GF-D8 (cell line): ENCODE results near the gene ETV7.
"Not testable (repeated sequence)": the region's sequence is repeated elsewhere in the genome, so short reads cannot be mapped to it uniquely, and the experiment has no call there.

Experiments used
- DNase-seq: peaks from one replicate; lab custom pipeline; 2025; lab: John Stamatoyannopoulos, UW

ETV7 gene

GRCh38 chr6:36364061-36364635, 23.3 kb downstream of the ETV7 start:
- not testable (repeated sequence) for DNase-seq

- DNase-seq = not testable (repeated sequence)
These were observed 24.1 kb downstream of the ETV7 start for GRCh38 chr6:36363371-36363752.

DNA sequence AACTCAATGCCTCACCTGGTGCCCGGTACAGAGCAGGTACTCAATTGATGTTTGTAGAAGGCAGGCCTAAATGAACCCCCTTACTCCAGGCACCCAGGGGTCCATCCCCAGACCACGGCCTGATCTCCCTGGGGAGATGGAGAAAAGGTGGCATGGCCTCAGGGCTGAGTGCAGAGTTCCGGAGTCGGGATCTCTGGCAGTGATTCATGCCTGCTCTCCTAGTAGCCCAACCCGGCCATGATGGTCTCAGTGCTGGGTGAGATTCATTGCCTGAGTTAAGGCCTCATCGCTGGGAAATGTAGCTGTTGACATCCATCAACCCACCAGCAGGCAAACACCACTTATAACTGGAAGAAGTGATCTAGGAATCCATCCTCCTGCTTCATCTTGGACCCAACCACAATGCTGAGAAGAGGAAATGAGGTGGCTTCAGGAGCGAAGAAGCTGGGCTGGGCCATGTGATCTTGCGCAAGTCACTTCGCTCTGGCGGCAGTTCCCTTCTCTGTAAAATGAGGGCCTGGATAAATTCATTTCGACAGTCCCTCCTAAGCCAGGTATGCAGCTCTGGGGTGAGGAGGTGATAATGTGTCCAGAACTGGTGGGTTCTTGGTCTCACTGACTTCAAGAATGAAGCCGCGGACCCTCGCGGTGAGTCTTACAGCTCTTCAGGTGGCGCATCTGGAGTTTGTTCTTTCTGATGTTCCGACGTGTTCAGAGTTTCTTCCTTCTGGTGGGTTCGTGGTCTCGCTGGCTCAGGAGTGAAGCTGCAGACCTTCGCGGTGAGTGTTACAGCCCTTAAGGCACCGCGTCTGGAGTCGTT, 24.7 kb downstream of the ETV7 start:
- DNase-seq = no peak

GRCh38 chr6:36361071-36361470, 26.4 kb downstream of the ETV7 start:
- no peak for DNase-seq

GRCh38 chr6:36360241-36361054, 27.0 kb downstream of the ETV7 start:
- DNase-seq = no peak

DNA sequence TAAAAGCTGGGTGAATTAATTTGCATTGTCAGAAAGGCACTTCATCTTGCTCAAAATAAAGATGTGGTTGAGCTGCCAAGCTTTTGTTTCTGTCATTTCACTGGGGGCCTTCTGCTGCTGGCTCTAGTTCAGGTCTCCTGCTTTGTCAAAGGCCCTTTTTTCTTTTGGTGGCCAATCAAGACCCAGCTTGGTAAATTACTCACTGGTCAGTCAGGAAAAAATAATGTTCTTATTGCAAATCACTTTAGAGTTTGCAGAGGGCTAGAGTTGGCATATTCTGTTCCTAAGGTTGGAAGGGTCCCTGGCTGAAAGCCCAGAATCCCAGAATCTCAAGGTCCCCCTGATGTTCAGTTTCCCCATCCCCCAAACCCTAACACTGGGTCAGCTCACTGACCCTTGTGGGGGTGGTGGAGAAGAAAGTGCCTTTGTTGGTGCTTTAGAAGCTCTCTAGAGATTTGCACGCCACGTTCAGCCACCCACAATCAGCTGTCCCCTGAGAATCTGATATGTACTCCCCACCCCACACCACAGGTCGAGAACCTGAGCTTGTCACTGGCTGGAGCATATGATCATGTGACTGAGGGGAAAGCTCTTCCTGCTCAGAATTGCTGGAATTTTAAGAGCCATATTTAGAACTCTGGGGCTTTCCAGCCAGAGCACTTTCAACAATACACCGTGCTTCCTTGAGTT, 29.1 kb downstream of the ETV7 start:
- no peak for DNase-seq

DNA sequence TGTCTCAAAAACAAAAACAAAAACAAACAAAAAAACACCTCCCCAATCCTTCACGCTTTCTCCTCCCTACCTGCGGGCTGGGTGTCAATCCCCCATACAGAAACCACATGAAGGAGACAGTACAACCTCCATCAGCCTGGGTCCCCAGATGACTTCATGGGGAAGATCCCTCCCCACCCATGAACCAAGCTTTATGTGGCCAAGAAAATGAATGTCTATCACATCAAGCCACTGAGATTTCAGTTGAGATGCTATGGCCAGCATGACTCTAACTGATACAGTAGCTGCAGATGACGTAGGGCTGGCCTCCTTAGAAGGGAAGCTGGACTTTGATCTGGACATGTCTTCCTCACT, 29.6 kb downstream of the ETV7 start:
- no peak for DNase-seq

- DNase-seq = no peak
These were observed 31.6 kb downstream of the ETV7 start for GRCh38 chr6:36355819-36356218.

- no peak for DNase-seq
These were observed 34.0 kb downstream of the ETV7 start for GRCh38 chr6:36353411-36353915.

- no peak for DNase-seq
These were observed 34.9 kb downstream of the ETV7 start for GRCh38 chr6:36352477-36353157.

DNA sequence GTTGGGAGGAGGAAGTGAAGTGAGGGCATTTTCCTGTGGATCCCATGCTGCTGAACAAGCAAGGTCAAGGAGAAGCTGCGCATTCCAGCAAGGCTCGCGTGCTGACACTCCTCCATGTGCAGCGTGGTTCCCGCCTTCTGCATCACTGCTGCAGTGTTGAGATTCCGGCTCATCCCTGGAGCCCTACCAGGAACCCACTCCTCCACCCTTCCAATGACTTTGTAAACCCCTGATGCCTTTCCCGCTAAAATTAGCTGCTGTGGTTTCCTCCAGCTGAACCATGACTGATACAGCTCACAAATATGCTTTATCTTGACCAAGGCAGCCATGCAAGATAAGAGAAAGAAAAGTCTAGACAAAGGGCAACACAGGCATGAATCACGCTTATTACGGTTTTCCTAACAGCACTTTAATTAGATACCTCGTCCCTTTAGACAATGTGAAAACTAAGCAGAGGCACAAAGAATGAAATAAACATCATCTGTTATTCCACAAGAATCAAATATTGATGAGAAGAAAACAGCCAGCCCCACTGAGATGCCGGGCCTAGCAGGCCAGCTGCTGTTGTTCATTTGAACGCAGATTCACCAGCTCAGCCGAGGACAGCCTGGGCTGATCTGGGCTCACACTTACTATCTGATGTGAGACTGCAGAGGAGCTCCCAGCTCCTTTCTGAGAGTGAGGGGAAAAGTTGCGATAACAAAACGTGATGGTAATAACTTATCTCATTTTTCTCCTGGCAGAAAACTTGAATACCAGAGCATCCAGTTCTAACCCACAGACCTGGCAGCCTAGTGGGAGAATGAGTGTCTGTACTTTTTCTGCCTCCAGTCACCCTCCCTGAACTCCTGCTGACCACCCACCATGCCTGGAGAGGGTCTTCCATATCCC, 36.5 kb downstream of the ETV7 start:
- DNase-seq = no peak

DNA sequence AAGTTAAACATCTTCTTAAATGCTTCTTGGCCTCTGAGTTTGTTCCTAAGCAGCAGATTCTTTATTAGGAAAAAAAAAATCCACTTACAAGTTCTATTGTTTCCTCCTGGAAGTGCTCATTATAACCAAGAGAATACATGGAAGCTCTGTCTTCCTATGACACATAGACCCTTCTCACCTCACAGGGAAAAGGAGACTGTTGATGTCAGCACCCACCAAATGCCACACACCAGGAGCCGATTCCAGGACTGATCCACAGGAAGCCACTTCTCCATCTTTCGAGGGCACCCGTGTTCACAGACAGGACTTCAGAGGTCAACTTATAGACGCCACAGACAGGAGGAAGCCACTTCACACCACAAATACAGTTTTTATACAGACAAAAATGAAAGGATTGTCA, 37.4 kb downstream of the ETV7 start:
- no peak for DNase-seq

GRCh38 chr6:36349240-36349639, 38.2 kb downstream of the ETV7 start:
- DNase-seq = no peak

DNA sequence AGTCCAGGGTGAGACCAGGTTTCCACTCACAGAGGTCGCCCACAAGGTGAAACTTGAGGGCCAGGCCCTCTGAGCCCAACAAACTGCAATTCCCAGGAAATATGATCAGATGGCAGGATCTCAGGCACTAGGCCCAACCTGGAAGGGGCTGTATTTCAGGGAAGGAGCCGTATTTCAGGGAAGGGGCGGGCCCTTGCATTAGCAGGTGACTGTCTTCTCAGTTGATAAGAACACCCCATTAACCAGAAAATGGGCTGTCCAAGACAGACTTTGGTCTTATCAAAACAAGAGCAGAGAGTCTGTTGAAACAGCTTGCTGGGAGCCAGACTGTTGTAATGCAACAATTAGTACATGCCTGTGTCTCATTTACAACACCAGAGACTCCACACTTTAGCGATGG, 39.8 kb downstream of the ETV7 start:
- DNase-seq = no peak

DNA sequence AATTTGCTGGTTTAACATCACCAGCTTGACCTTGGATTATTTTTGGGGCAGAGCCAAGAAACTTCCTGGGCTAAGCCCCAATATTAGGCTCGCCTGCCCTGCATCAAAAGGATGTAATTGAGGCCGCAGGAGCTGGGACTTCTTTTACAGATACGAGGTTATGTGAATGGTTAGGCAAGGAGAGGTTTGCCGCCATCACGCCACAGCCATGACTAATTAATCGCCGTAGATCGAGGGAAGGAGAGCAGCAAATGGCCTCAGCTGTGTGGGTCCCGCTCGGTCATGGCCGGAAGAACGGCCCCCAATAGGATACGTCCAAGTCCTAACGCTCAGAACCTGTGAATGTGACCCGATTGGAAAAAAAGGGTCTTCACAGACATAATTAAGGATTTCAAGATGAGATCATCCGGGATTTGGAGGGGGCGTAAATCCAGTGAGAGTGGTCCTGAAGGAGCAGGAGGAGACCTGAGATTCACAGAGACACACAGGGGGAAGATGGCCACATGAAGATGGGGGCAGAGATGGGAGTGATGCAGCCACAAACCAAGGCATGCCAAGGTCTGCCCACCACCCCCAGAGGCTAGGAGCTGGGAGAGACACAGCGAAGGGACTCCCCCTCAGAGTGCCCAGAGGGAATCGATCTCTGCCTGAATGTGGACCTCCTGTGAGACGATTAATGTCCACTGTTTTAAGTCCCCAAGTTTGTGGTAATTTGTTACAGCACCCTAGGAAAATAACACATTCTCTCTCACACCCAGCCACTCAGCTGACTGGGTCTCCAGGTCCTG, 40.8 kb downstream of the ETV7 start:
- no peak for DNase-seq

GRCh38 chr6:36345681-36346466, 41.6 kb downstream of the ETV7 start:
- no peak for DNase-seq

GRCh38 chr6:36343109-36343680, 44.3 kb downstream of the ETV7 start:
- no peak for DNase-seq

DNA sequence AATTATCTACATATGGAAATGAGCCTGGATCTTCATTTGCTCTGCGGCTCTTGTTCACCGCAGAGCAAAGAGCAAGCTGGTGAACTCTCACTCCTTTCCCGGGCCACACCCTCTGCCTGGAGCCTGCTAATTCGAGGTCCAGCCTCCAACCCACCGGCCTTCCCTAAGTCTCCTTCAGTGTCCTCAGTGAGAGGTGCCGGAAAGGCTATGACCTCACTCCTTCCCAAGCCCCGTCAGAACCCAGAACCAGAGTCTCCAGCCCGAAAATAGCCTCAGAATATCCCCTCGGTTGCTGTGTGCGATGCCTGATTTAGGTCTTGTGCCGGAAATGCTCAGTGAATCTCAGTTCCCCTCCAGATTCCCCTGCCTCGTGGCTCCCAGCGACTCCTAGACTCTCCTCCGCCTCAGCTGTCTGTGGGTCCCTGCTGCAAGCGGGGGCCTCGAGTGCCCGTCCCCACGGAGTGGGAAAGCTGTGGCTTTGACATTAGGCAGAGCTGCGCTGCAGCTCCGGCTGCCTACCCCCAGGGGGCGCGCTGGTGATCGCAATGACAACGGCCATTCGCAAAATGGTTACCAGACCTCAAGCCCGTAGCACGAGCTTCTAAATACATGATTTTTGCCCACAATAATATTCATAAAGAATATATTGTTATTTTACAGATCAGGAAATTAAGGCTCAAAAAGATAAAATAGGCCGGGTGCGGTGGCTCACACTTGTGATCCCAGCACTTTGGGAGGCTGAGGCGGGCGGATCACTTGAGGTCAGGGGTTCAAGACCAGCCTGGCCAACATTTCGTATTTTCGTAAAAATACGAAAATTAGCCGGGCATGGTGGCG, 46.6 kb downstream of the ETV7 start:
- DNase-seq = no peak
